ENCODE data around the gene IL2RA. TPM values are rescaled to one million over a fixed set of nuclear protein-coding genes. Genes with fewer than 3 reads are reported as not detected.

IL2RA gene
- total RNA-seq, 1 donor from 2014 or later = not detected

- Mint-ChIP-seq H3K9me3 (ENCODE audit: unreplicated experiment) (no peaks in the 10 kb centered on the region), H3K36me3 (ENCODE audit: low read depth, unreplicated experiment) (no peaks in the 10 kb centered on the region), H3K4me1 (ENCODE audit: unreplicated experiment) (no peaks in the 10 kb centered on the region), H3K27me3 (ENCODE audit: unreplicated experiment) (no peaks in the 10 kb centered on the region), H3K27ac (ENCODE audit: unreplicated experiment) (no peak overlapping the region), H3K4me3 (ENCODE audit: unreplicated experiment) (no peak overlapping the region)
- TF ChIP-seq CTCF (IDR thresholded peaks at IDR 0.05; ENCODE audit: unreplicated experiment) = no peak
- no peak for DNase-seq (ENCODE audit: low spot score)
Observed at GRCh38 chr10:6035931-6036575, 26.1 kb downstream of the IL2RA start.

- H3K9me3 Mint-ChIP-seq (ENCODE audit: unreplicated experiment) = peaks cover under 1% of the 10 kb centered on the region
- no peak for DNase-seq (ENCODE audit: low spot score)
- no peak for TF ChIP-seq CTCF (IDR thresholded peaks at IDR 0.05; ENCODE audit: unreplicated experiment)
- H3K27ac Mint-ChIP-seq (ENCODE audit: unreplicated experiment) = no peak overlapping the region
- no peaks in the 10 kb centered on the region for H3K4me1 Mint-ChIP-seq (ENCODE audit: unreplicated experiment)
- H3K36me3 Mint-ChIP-seq (ENCODE audit: low read depth, unreplicated experiment) = no peaks in the 10 kb centered on the region
- no peak overlapping the region for H3K4me3 Mint-ChIP-seq (ENCODE audit: unreplicated experiment)
- H3K27me3 Mint-ChIP-seq (ENCODE audit: unreplicated experiment) = no peaks in the 10 kb centered on the region
Observed at GRCh38 chr10:6035101-6035834, 26.9 kb downstream of the IL2RA start.

GRCh38 chr10:6034371-6034770, 27.8 kb downstream of the IL2RA start:
- H3K27me3 Mint-ChIP-seq (ENCODE audit: unreplicated experiment) = no peaks in the 10 kb centered on the region
- H3K27ac Mint-ChIP-seq (ENCODE audit: unreplicated experiment) = peak overlapping the region; percentile 21
- H3K36me3 Mint-ChIP-seq (ENCODE audit: low read depth, unreplicated experiment) = no peaks in the 10 kb centered on the region
- H3K4me3 Mint-ChIP-seq (ENCODE audit: unreplicated experiment) = no peak overlapping the region
- peaks cover 4% of the 10 kb centered on the region for H3K9me3 Mint-ChIP-seq (ENCODE audit: unreplicated experiment)
- DNase-seq (ENCODE audit: low spot score) = no peak
- no peak for TF ChIP-seq CTCF (IDR thresholded peaks at IDR 0.05; ENCODE audit: unreplicated experiment)
- no peaks in the 10 kb centered on the region for H3K4me1 Mint-ChIP-seq (ENCODE audit: unreplicated experiment)

GRCh38 chr10:6033954-6034353, 28.2 kb downstream of the IL2RA start:
- H3K4me3 Mint-ChIP-seq (ENCODE audit: unreplicated experiment) = no peak overlapping the region

More at GRCh38 chr10:6033954-6034353, 28.2 kb downstream of the IL2RA start:
- H3K4me1 Mint-ChIP-seq (ENCODE audit: unreplicated experiment) = no peaks in the 10 kb centered on the region
- H3K27me3 Mint-ChIP-seq (ENCODE audit: unreplicated experiment) = no peaks in the 10 kb centered on the region
- TF ChIP-seq CTCF (IDR thresholded peaks at IDR 0.05; ENCODE audit: unreplicated experiment) = no peak
- no peaks in the 10 kb centered on the region for H3K36me3 Mint-ChIP-seq (ENCODE audit: low read depth, unreplicated experiment)
- peaks cover 4% of the 10 kb centered on the region for H3K9me3 Mint-ChIP-seq (ENCODE audit: unreplicated experiment)
- H3K27ac Mint-ChIP-seq (ENCODE audit: unreplicated experiment) = no peak overlapping the region
- no peak for DNase-seq (ENCODE audit: low spot score)

All from endothelial cell (in vitro differentiated cells).